Smooth muscle cell (in vitro differentiated cells): ENCODE data around the gene CSTF2T. TPM values are rescaled to one million over a fixed set of nuclear protein-coding genes. Genes with fewer than 3 reads are reported as not detected.

Experiments used
- DNase-seq: peaks from one replicate; lab custom pipeline; 2025; ENCODE audit not compliant: unreplicated experiment; lab: John Stamatoyannopoulos, UW
- H2AFZ ChIP-seq: fragments of 200-600 bp; sonication (generic); 2 replicates; pipeline ENCODE4 v1.6.0; 2016; ENCODE audit warnings: antibody characterized with exemption, low read depth, mild to moderate bottlenecking
- H3F3A ChIP-seq: fragments of 200-600 bp; sonication (generic); 2 replicates; pipeline ENCODE4 v1.6.0; 2017; ENCODE audit warnings: antibody characterized with exemption, low read depth
- H3K27ac ChIP-seq: fragments of 200-600 bp; sonication (generic); 2 replicates; pipeline ENCODE4 v1.5.1; 2016; ENCODE audit warnings: low read depth, mild to moderate bottlenecking
- H3K27me3 ChIP-seq: fragments of 200-600 bp; sonication (generic); 2 replicates; pipeline ENCODE4 v1.6.1; 2016; ENCODE audit warnings: low read depth, mild to moderate bottlenecking
- H3K36me3 ChIP-seq: fragments of 200-600 bp; sonication (generic); 2 replicates; pipeline ENCODE4 v1.5.1; 2016; ENCODE audit warnings: low read depth
- H3K4me1 ChIP-seq: fragments of 200-600 bp; sonication (generic); 2 replicates; pipeline ENCODE4 v1.5.1; 2016; ENCODE audit warnings: low read depth
- H3K4me2 ChIP-seq: fragments of 200-600 bp; sonication (generic); 2 replicates; pipeline ENCODE4 v1.6.0; 2016; ENCODE audit warnings: mild to moderate bottlenecking
- H3K4me3 ChIP-seq: fragments of 200-600 bp; sonication (generic); 2 replicates; pipeline ENCODE4 v1.5.1; 2016; ENCODE audit warnings: mild to moderate bottlenecking
- H3K79me2 ChIP-seq: fragments of 200-600 bp; sonication (generic); 2 replicates; pipeline ENCODE4 v1.6.0; 2016; ENCODE audit warnings: low read depth, mild to moderate bottlenecking
- H3K9ac ChIP-seq: fragments of 200-600 bp; sonication (generic); 2 replicates; pipeline ENCODE4 v1.6.0; 2016; ENCODE audit warnings: low read depth
- H3K9me3 ChIP-seq: fragments of 200-600 bp; sonication (generic); replicated peaks from 2 replicates; pipeline ENCODE4 v1.5.1; 2016; ENCODE audit warnings: low read depth
- H4K20me1 ChIP-seq: fragments of 200-600 bp; sonication (generic); 2 replicates; pipeline ENCODE4 v1.6.0; 2016; ENCODE audit warnings: low read depth
- CTCF ChIP-seq: fragments of 200-600 bp; sonication (generic); IDR thresholded peaks from 2 replicates; pipeline ENCODE4 v1.5.1; 2017; ENCODE audit warnings: borderline replicate concordance, mild to moderate bottlenecking, antibody characterized with exemption; ENCODE audit not compliant: insufficient read depth, poor library complexity, severe bottlenecking
- WGBS: methylation state at CpG from one replicate; pipeline ENCODE4 v1.1.7; 2016; ENCODE audit warnings: low lambda C conversion rate; 5-methylcytosine and 5-hydroxymethylcytosine counted together
- polyA plus RNA-seq: library from polyadenylated mRNA; unstranded; fragments of >200 nt; fragmentation: Nextera tagmentation; extraction: Ambion mirVana; gene quantifications from 2 replicates; pipeline ENCODE4 v1.2.1, GENCODE V29; 2016
- total RNA-seq: library from RNA; depleted of rRNA; stranded (reverse); fragments of >200 nt; gene quantifications from 2 replicates; pipeline ENCODE4 v1.2.3, GENCODE V29; 2014

Gene CSTF2T
- total and polyA plus RNA-seq, 2 experiments from 2014 or later: 8.3 to 18.5 TPM

GRCh38 chr10:51651063-51651462, 48.3 kb downstream of the CSTF2T start:
- H2AFZ ChIP-seq: no peak overlapping the region
- WGBS: 89% methylated on average over 1 of the region's 1 CpG
- no peak overlapping the region for H3K27ac ChIP-seq
- no peaks in the 10 kb centered on the region for H3K79me2 ChIP-seq
- H3K4me2 ChIP-seq: no peak overlapping the region
- no peaks in the 10 kb centered on the region for H3K4me1 ChIP-seq
- no peaks in the 10 kb centered on the region for H3F3A ChIP-seq
- no peaks in the 10 kb centered on the region for H3K9me3 ChIP-seq
- H3K4me3 ChIP-seq: no peak overlapping the region
- TF ChIP-seq CTCF: no peak
- no peaks in the 10 kb centered on the region for H3K27me3 ChIP-seq
- no peaks in the 10 kb centered on the region for H4K20me1 ChIP-seq
- DNase-seq: no peak
- no peak overlapping the region for H3K9ac ChIP-seq
- H3K36me3 ChIP-seq: no peaks in the 10 kb centered on the region

DNA sequence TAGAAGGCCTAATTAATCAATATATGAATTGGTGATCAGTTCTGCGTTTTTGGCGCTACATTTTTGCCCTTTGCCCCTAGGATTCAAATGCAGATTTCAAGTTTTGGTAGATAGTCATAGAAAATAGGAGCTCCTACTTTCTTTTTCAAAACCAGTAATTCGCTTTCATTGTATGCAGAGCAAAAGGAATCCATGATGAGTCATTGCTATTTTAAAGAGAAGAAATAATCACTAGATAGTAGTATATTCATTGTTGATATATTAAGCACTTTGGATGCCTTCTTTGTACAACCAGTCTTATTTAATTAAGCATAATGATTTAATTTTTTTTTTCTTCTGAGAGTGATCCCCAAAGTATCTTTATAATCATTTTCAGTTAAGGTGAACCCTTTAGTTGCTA, 50.3 kb downstream of the CSTF2T start:
- Histone ChIP-seq H3K9ac (no peak overlapping the region), H3K4me1 (no peaks in the 10 kb centered on the region), H3K4me3 (no peak overlapping the region), H3F3A (no peaks in the 10 kb centered on the region), H3K27me3 (no peaks in the 10 kb centered on the region), H3K4me2 (no peak overlapping the region), H4K20me1 (no peaks in the 10 kb centered on the region), H3K27ac (no peak overlapping the region), H3K9me3 (no peaks in the 10 kb centered on the region), H3K79me2 (no peaks in the 10 kb centered on the region), H2AFZ (no peak overlapping the region), H3K36me3 (no peaks in the 10 kb centered on the region)
- DNase-seq: no peak
- 96% methylated on average over 3 of the region's 3 CpGs for WGBS
- TF ChIP-seq CTCF: no peak
